Astrocyte of the spinal cord (primary cell): ENCODE measurements around the gene SLC37A3.

Source experiments
- DNase-seq: peaks from one replicate; pipeline ENCODE4 v3.0.0; 2011; ENCODE audit warnings: low read depth, low spot score
- H3K4me3 ChIP-seq: 2 replicates; pipeline ENCODE4 v1.5.1; 2011; ENCODE audit warnings: low read depth, mild to moderate bottlenecking, low read length, moderate library complexity
- CTCF ChIP-seq: IDR thresholded peaks from 2 replicates; pipeline ENCODE4 v1.5.1; 2012; ENCODE audit warnings: low read depth, mild to moderate bottlenecking, low read length, inconsistent platforms
- in situ Hi-C: cut with HindIII; loops from 2 replicates; pipeline ENCODE4 v1.10.0; 2017; ENCODE audit warnings: low sequenced_read_pairs

The SLC37A3 gene

GRCh38 chr7:140390466-140391190 is 7.7 kb downstream of the SLC37A3 start:
- TF ChIP-seq CTCF: no peak
- H3K4me3 ChIP-seq: no peak overlapping the region
- in situ Hi-C loops: no loop called here
- DNase-seq: peak; percentile 43

GRCh38 chr7:140390034-140390433 is 8.3 kb downstream of the SLC37A3 start:
- no peak overlapping the region for H3K4me3 ChIP-seq
- DNase-seq: no peak
- in situ Hi-C loops: no loop called here
- no peak for TF ChIP-seq CTCF

GRCh38 chr7:140389445-140389844 is 8.9 kb downstream of the SLC37A3 start:
- no peak for TF ChIP-seq CTCF
- in situ Hi-C loops: no loop called here
- H3K4me3 ChIP-seq: no peak overlapping the region
- no peak for DNase-seq

GRCh38 chr7:140384894-140385545 is 13.3 kb downstream of the SLC37A3 start:
- H3K4me3 ChIP-seq: no peak overlapping the region
- DNase-seq: no peak
- in situ Hi-C loops: no loop called here
- TF ChIP-seq CTCF: no peak

GRCh38 chr7:140383954-140384713 is 14.2 kb downstream of the SLC37A3 start:
- no peak overlapping the region for H3K4me3 ChIP-seq
- TF ChIP-seq CTCF: no peak
- DNase-seq: no peak
- in situ Hi-C loops: no loop called here

GRCh38 chr7:140375892-140376730 is 22.2 kb downstream of the SLC37A3 start:
- TF ChIP-seq CTCF: no peak
- no peak overlapping the region for H3K4me3 ChIP-seq
- DNase-seq: no peak
- in situ Hi-C loops: no loop called here
